ENCODE data around the gene ARL8A. TPM values are rescaled to one million over a fixed set of nuclear protein-coding genes. Genes with fewer than 3 reads are reported as not detected.

Gene ARL8A
- total RNA-seq, 1 donor from 2014 or later = 25.5 TPM

DNA sequence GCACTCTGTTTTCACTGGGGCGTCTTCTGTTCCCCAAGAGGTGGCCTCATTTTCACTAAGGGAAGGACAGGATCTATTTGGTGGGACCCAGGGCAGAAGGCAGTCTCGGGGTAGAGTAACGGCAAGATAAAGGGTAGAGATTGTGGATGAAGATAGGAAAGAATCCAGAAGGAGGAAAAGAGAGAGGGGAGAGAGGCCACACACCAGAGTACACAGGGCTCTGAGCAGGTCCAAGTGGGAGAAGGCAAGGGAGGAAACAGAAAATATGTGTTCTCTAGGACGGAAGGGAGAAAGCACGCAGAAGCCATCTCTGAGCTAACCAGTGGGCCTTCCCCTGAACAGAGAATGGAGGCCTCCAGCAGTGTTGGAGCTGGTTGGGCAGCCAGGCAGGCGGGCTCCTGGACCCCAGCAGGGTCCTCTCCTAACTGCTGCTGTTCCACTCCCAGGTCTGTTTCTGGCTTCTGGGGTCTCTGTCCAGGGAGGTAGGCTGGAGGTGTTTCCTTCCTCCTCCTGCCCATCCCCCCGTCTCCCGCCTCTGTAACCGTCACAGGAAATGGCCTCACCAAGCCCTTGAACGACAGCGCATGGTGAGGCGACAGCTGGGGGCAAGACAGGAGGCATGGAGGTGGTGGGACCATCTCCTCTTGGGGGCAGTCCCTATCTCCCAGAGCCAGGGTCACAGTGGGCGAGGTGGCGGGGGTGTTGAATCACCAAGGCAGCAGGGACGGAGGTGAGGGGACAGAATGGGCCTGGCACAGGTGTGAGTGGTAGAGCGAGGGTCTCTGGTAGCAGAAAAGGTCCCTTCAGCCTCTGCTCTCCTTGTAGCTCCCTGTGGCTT, 15.2 kb upstream of the ARL8A start:
- TF ChIP-seq POLR2AphosphoS5 (IDR thresholded peaks at IDR 0.05; ENCODE audit: insufficient read depth in 1 of 2, low read depth in 1 of 2) (no peak), POLR2A (IDR thresholded peaks at IDR 0.05) (no peak)
- intact Hi-C loops (cut with DNase I) = no loop called here
- Histone ChIP-seq H3K27ac (peak overlapping the region; percentile 30), H3K4me1 (peaks cover 22% of the 10 kb centered on the region), H3K27me3 (no peaks in the 10 kb centered on the region), H3K4me3 (peak overlapping the region; percentile 19 to 26), H3K36me3 (no peaks in the 10 kb centered on the region), H3K9me3 (no peaks in the 10 kb centered on the region)
- DNase-seq (ENCODE audit: extremely low spot score in 2 of 2) = no peak

DNA sequence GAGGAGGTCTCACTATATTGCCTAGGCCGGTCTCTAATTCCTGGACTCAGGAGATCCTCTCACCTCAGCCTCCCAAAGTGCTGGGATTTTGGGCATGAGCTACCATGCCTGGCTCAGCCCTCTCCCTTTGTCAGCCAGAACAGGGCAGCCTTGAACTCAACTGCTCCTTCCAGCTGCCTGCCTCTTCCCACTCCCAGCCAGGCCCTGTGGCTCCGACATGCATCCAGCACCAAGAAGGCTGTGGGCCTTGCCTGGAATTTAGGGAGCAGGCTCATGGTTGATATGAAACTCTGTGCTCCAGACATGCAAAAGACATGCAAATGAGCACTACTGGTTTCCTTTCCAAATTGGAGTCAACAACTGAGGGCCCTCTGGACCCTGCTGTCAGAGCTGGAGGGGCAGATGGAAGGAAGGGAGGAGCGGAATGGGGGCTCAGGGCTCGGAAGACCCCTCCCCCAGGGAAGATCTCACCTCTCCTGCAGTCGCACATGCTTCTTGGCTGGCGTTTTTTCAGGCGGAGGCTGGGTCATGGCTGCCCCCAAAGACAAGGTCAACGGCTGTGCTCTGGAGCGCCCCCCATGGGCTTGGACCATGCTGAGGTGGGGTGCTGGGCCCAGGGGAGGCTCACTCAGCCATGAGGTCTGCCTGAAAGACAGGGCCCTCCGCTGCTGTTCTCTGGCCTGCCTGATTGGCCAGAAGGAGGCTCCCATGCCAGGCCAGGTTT, 14.4 kb upstream of the ARL8A start:
- H3K4me1 ChIP-seq = peaks cover 22% of the 10 kb centered on the region
- no peaks in the 10 kb centered on the region for H3K36me3 ChIP-seq
- no peaks in the 10 kb centered on the region for H3K27me3 ChIP-seq
- no peaks in the 10 kb centered on the region for H3K9me3 ChIP-seq
- DNase-seq (ENCODE audit: extremely low spot score in 2 of 2) = no peak
- H3K4me3 ChIP-seq = peak overlapping the region; percentile 19 to 26
- intact Hi-C loops (cut with DNase I) = no loop called here
- peak overlapping the region; percentile 30 for H3K27ac ChIP-seq
- TF ChIP-seq POLR2A (IDR thresholded peaks at IDR 0.05) (no peak), POLR2AphosphoS5 (IDR thresholded peaks at IDR 0.05; ENCODE audit: insufficient read depth in 1 of 2, low read depth in 1 of 2) (no peak)
- TF ChIP-seq, protein P1, sequence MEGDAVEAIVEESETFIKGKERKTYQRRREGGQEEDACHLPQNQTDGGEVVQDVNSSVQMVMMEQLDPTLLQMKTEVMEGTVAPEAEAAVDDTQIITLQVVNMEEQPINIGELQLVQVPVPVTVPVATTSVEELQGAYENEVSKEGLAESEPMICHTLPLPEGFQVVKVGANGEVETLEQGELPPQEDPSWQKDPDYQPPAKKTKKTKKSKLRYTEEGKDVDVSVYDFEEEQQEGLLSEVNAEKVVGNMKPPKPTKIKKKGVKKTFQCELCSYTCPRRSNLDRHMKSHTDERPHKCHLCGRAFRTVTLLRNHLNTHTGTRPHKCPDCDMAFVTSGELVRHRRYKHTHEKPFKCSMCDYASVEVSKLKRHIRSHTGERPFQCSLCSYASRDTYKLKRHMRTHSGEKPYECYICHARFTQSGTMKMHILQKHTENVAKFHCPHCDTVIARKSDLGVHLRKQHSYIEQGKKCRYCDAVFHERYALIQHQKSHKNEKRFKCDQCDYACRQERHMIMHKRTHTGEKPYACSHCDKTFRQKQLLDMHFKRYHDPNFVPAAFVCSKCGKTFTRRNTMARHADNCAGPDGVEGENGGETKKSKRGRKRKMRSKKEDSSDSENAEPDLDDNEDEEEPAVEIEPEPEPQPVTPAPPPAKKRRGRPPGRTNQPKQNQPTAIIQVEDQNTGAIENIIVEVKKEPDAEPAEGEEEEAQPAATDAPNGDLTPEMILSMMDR (IDR thresholded peaks at IDR 0.05) = no peak

DNA sequence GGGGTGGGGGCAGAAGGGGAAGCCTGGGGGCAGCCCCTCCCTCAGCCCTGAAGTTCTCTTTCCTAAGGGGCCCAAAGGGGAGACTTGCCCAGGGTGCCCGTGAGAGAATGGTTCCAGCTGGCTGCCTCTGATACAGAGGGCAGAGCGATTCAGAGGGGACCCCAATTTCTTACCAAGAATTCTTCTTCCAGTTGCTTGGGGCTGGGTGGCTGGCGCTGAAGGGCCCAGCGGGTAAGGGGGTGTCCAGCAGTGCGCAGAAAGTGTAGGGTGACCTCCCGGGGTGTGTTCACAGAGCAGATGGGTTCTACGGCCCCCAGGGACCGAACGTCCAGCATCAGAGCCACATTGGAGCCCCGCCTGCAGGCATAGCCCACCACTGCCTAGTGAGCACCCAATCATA, 13.4 kb upstream of the ARL8A start:
- DNase-seq (ENCODE audit: extremely low spot score in 2 of 2) = no peak
- H3K9me3 ChIP-seq = no peaks in the 10 kb centered on the region
- no peak overlapping the region for H3K4me3 ChIP-seq
- no peaks in the 10 kb centered on the region for H3K36me3 ChIP-seq
- H3K27me3 ChIP-seq = no peaks in the 10 kb centered on the region
- no peak overlapping the region for H3K27ac ChIP-seq
- TF ChIP-seq, protein P1 (IDR thresholded peaks at IDR 0.05) = no peak
- TF ChIP-seq POLR2AphosphoS5 (IDR thresholded peaks at IDR 0.05; ENCODE audit: insufficient read depth in 1 of 2, low read depth in 1 of 2) = no peak
- intact Hi-C loops (cut with DNase I) = no loop called here
- peaks cover 13% of the 10 kb centered on the region for H3K4me1 ChIP-seq

DNA sequence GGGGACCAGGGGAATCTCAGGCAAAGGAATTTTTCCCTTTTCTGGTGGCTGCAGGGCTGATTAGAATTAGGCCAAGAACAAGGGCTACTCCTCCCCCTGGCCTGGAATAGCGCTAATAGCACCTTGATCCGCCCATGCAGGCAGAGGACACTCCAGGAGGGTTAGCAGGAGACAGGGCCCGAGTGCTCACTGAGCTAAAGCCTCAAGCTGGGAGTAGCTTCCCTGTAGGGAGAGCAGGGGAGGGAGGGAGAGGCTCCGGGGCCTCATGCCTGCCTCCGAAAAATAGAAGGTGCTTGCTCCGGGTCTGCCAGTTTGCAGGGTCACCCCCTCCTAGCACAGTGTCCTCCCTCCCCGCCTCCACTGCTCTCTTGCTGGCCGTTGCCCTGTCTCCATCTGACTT, 12.1 kb upstream of the ARL8A start:
- H3K4me1 ChIP-seq = peaks cover 7% of the 10 kb centered on the region
- H3K27me3 ChIP-seq = no peaks in the 10 kb centered on the region
- H3K27ac ChIP-seq = no peak overlapping the region
- TF ChIP-seq, protein P1 (IDR thresholded peaks at IDR 0.05) = no peak
- TF ChIP-seq POLR2AphosphoS5 (IDR thresholded peaks at IDR 0.05; ENCODE audit: insufficient read depth in 1 of 2, low read depth in 1 of 2) = no peak
- no peak for TF ChIP-seq POLR2A (IDR thresholded peaks at IDR 0.05)
- H3K36me3 ChIP-seq = no peaks in the 10 kb centered on the region
- no peak for DNase-seq (ENCODE audit: extremely low spot score in 2 of 2)
- no peak overlapping the region for H3K4me3 ChIP-seq
- no peaks in the 10 kb centered on the region for H3K9me3 ChIP-seq
- intact Hi-C loops (cut with DNase I) = no loop called here

DNA sequence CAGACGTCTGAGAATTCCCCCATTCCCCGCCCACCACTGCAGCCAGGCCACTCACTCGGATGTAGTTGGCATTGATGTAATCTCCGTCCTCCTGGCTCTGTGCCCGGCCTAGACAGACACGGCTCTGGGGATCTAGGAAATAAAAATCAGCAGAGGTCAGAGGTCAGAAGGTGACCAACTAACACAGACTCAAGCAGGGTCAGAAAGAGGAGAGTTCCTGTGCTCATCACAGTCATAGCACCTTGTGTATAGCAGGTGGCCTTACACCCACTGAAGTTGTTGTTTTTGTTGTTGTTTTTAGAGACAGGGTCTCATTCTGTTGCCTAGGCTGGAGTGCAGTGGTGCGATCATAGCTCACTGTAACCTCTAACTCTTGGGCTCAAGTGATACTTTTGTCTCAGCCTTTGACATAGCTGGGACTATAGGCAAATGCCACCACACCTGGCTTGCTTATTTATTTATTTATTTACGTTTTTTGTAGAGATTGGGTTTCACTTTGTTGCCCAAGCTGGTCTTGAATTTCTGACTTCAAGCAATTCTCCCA, 11.0 kb upstream of the ARL8A start:
- no peaks in the 10 kb centered on the region for H3K9me3 ChIP-seq
- no peaks in the 10 kb centered on the region for H3K27me3 ChIP-seq
- intact Hi-C loops (cut with DNase I) = no loop called here
- TF ChIP-seq POLR2A (IDR thresholded peaks at IDR 0.05) (no peak), POLR2AphosphoS5 (IDR thresholded peaks at IDR 0.05; ENCODE audit: insufficient read depth in 1 of 2, low read depth in 1 of 2) (no peak)
- TF ChIP-seq, protein P1 (IDR thresholded peaks at IDR 0.05) = no peak
- no peak overlapping the region for H3K4me3 ChIP-seq
- H3K36me3 ChIP-seq = no peaks in the 10 kb centered on the region
- DNase-seq (ENCODE audit: extremely low spot score in 2 of 2) = no peak
- H3K27ac ChIP-seq = no peak overlapping the region
- peaks cover 7% of the 10 kb centered on the region for H3K4me1 ChIP-seq

Data from vagina (tissue), 2 donors.